ENCODE results near the gene TP53RK. TPM values are rescaled to one million over a fixed set of nuclear protein-coding genes. Genes with fewer than 3 reads are reported as not detected.

TP53RK gene
- total RNA-seq, 4 donors from 2014 or later: 20.2 to 49.6 (median 36.1) TPM

DNA sequence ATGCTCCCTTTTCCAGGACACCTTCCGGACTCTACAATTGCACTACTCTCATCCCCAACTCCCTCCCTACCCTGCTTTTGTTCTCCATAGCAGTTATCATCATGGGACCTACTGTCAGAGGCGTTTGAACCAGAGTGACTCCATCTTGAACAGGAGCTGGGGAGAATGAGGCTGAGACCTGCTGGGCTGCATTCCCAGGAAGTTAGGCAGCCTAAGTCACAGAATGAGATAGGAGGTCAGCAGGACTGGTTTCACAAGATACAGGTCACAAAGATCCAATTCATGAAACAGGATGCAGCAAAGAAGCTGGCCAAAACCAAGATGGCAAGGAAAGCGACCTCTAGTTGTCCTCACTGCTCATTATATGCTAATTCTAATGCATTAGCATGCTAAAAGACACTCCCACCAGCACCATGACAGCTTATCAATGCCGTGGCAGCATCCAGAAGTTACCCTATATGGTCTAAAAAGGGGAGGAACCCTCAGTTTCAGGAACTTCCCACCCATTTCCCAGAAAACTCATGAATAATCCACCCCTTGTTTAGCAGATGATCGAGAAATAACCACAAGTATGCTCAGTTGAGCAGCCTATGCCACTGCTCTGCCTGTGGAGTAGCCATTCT, 53.6 kb downstream of the TP53RK start:
- 85 to 91% methylated on average over 5 of the region's 5 CpGs for WGBS, 2 donors
- Histone ChIP-seq H3K9me3 (no peaks in the 10 kb centered on the region), H3K27me3 (no peaks in the 10 kb centered on the region), H3K27ac (no peak overlapping the region), H3K36me3 (no peaks in the 10 kb centered on the region), H3K4me1 (no peaks in the 10 kb centered on the region), H3K4me3 (replicated peaks in 1 of 3) (no peak overlapping the region)
- TF ChIP-seq POLR2A (IDR thresholded peaks at IDR 0.05) (no peak), CTCF (IDR thresholded peaks at IDR 0.05) (no peak)
- DNase-seq: no peak
- intact Hi-C loops (cut with DNase I): no loop called here

DNA sequence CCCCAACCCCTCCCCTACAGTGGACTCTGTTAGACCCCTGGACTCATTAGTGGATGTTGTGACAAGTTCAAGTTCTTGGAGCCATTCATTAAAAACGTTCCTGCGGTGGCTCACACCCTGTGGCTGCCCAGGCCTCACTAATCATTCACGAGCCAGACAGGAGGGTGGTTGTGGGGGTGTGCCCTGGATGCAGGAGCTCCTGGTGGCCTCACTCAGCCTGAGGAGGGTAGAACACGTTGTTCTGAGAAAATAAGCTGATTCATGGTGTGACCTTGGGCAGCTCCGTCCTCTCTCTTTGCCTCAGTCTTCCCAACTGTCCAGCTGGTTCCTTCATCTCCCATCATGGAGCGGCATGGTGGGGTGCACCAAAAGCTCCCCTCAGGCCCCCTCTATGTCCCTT, 54.7 kb downstream of the TP53RK start:
- Histone ChIP-seq H3K9me3 (no peaks in the 10 kb centered on the region), H3K4me3 (replicated peaks in 1 of 3) (no peak overlapping the region), H3K27ac (no peak overlapping the region), H3K27me3 (no peaks in the 10 kb centered on the region), H3K4me1 (no peaks in the 10 kb centered on the region), H3K36me3 (no peaks in the 10 kb centered on the region)
- intact Hi-C loops (cut with DNase I): no loop called here
- WGBS, 2 donors: 70 to 74% methylated on average over 6 of the region's 6 CpGs
- TF ChIP-seq POLR2A (IDR thresholded peaks at IDR 0.05) (no peak), CTCF (IDR thresholded peaks at IDR 0.05) (no peak)
- DNase-seq: no peak

Other genes starting within 250 kb of the TP53RK start
- gene ZNF334, start 175.9 kb downstream of the TP53RK start, total RNA-seq: 10 to 100 TPM; 12.2 to 15.7 (median 14.2) TPM
- not detected for gene OCSTAMP, start 138.8 kb downstream of the TP53RK start, total RNA-seq
- 1 to 10 TPM; 1.8 to 4.2 (median 2.1) TPM for gene SLC13A3, start 38.0 kb downstream of the TP53RK start, total RNA-seq
- gene SLC2A10, start 20.2 kb upstream of the TP53RK start, total RNA-seq: 10 to 100 TPM; 33.7 to 53.0 (median 51.1) TPM
- gene EYA2, start 205.4 kb upstream of the TP53RK start, total RNA-seq: 10 to 100 TPM in 3 of 4 donors, 1 to 10 TPM in 1; 9.9 to 20.1 (median 13.8) TPM